Stimulated activated CD8-positive, alpha-beta memory T cell treated with anti-CD3 and anti-CD28 coated beads, Interleukin-7, amount 100 ng/mL, for 1 hour (primary cell): ENCODE measurements around the gene TMEM47.

Experiments
- DNase-seq, 2 donors: peaks; one replicate each; pipeline ENCODE4 v3.0.0-alpha.2; 2020; ENCODE audit warnings: low read depth in 2 of 2

TMEM47 gene

DNA sequence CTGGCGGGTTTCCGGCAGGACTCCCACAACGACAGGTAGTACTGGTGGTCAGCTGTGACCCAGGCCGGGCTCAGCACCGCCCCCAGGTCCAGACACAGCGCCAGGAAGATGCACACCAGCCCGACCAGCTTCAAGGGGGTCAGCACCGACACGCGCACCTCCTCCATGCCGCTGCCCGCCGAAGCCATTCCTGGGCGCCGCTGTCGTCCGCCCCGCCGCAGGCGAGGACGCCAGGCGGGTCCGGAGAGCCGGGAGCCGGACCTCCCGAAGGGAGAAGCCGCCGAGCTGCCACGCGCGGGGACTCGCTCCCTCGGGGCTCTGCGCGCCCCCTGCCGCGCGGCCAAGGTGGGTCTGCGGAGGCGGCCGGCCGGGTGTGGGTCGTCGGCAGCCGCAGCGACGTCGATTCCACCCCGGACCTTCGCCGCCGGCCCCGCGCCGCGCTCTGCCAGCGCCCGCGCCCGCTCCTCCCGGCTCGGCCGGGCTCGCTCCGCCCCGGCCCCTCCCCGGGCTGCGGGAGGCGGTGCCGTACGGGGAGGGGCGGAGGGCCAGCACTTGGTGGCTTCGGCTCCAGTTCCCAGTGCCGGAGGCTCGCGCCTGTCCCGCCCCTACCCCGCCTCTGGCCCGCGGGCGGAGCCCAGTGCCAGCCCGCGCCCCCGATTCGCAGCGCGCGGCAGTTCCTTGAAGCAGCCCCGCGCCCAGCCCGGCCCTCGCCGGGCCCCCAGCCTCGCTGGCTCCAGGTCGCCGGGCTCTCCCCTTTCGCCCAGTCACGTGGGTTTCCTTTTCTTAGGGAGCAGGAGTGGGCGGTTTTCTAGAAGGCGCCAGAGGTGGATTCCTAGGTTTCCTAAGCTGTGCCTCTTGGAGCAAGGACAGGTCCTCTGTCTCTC is at the start of gene TMEM47:
Gene TMEM47, minus strand, starts transcription at position 444 of the 884 bp plus-strand sequence. Its CDS starts 256 bp downstream, at position 188.
- no peak for DNase-seq

DNA sequence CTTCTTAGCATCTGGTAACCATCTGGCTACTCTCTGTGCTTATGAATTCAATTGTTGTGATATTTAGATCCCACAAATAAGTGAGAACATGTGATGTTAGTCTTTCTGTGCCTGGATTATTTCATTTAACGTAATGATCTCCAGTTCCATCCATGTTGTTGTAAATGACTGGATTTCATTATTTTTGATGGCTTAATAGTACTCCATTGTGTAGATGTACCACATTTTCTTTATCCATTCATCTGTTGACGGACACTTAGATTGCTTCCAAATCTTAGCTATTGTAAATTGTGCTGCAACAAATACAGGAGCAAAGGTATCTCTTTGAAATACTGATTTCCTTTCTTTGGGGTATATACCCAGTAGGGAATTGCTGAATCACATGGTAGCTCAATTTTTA is 30.0 kb upstream of the TMEM47 start:
- no peak for DNase-seq

DNA sequence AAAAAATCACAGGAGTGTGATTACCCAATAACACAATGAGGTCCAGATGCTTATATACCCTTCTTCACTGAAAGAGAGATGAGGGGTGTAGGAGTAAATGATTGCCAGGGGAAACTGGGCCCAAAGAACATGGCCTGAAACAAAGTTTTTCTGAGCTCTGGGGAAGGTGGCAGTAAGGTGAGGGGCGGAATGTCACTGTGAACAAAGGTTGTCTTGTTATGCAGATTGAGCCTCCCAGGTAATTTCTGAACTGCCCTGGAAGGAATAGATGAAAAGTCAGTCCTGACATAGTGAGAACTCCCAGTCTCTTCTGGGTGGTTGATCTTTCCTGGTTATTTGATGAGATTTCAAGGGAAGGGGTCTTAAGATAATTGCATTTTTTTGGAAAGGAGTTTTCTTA is 2.5 kb upstream of the TMEM47 start:
- no peak for DNase-seq

DNA sequence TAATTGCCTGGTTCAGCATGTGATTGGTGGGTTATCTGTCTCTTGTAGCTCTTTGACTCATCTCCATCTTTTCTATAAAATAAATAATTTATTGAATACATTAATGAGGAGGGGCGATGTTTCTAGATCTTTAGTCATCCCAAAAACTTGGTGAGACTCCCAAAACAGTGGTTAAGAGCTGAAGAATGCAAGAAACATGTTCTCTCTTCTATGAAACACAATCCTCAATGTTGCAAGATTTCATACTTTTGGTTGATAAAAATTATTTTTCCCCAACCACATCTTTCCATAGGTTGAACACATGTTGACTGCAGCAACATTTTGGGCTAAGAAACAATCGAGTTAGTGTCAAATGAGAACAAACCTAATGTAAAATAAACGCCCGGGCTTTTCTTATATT is 1.2 kb upstream of the TMEM47 start:
- no peak for DNase-seq

DNA sequence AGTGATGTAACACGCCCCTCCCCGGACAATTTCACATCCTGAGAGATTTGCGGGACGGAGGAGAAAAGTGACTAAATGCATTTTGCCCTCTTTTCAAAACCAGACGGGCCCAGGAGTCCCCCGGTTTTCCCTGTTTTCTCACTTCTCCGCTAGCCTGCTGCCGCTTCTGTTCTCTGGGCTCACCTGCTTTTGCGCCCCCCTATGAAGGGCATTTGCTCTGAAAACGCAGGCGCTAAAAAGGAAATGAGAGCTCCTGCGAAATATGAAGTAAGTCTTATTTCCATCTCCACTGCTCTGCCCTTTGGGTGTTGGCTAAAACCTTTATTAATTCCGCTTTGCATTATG is 613 bp upstream of the TMEM47 start:
- DNase-seq = no peak

DNA sequence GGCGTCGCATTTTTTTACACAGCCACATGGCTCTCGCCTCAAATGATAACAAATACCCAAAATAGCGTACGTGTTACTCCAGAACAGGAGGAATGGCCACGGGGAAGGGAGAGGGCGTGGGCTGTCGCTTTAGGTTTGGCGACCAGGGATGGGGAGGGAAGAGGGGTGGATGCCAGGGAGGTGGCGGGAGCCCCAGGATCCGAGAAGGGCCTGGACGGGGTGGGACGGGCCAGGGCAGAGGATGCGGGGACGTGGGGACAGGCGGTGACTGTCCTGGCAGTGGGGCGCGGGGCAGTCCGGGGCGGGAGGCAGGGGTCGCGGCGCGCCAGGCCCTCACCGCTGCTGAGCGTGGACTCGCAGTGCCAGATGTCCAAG is 631 bp downstream of the TMEM47 start:
- DNase-seq = no peak

DNA sequence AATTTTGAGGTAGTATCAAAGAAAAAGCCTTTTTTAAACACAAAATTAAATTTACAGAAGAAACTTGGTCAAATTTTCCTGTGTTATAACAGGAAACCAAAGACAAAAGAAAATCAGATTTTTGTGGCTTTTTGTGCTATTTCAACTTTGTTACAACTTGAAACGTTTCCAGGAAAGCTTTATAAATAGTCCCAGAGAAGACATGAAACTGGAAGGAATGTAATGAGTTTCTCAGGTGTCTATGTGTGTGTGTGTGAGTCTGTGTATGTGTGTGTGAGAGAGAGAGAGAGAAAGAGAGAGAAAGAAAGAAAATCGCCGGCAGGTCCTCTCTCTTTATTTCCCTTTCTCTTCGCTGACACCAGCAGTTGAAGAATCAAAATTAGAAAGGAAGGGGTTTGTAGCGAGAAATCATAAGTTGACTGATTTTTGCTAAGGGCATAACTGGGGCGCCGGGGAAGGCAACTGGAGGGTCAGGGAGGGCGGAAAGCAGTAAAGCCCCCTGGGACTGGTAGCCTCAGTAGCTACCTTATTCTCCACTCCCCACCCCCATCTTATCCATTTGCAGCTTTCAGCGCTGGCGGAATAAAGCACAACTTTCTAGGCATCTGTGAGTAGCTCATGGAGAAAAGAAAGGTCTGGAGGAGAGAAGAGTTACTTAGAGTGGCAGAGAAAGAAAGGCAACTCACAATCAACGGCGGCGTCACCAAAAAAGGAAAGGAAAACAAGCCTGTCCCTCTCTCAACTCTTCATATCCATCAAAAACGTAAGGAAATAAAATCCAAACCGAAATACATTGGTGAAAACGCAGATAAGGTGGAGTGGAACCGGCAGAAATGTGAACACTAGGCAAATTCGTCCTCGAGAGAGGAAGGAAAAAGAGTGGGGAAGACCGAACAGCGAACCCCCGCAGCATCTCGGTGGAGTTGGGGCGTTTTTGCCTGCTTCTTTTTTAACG is 1.3 kb downstream of the TMEM47 start:
- DNase-seq = no peak

DNA sequence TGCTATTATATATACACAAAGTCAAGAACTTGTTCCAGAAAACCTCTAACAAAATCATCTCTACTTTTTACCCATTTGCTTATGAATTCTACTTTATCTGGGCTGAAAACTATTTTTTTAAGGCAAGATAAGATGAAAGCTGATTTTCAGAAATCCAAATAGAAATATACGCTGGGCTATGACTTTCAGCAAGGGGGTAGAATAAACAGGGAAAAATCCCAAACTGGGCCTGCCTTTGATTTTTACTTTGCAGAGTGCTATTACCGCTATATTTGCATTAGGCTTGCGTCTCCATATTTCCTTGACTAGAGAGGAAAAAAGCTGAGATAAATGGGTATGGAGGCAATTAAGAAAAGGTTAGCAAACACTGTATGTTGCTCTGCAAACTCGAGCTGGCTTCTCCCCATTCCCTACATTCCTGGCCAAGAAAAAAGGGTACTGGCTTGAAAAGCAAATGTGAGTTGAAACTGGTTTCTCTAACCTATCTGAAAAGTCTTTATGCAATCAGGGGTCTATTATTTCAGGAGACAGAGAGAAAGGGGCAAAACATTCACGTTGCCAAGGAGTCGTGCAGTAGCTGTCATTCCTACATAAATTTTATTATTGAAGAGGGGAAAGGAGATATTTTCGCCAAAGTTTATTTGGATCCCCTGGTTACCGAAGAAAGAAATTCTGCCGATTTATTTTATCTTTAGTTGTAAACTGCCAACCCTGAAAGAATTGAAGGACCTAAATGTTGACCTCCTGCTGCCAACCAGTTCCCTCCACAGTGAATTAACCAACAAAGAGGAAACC is 2.2 kb downstream of the TMEM47 start:
- no peak for DNase-seq

DNA sequence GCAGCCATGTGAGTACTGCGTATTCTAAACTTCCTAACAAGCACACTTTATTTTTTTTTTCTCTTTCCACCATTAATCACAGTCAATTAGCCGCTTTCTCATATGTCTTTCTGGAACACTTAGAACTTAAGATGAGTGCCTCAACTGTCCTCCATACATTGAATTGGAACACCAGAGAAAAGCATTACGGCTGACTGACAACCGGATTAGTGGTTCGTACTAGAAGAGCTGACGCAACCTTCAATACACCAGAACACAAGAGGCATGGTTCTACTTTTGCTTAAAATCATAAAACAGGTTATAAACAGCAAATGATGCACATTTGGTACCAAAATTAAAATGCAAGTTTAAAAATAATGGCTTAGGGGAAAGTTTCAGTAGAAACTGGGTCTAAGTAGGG is 3.3 kb downstream of the TMEM47 start:
- no peak for DNase-seq

DNA sequence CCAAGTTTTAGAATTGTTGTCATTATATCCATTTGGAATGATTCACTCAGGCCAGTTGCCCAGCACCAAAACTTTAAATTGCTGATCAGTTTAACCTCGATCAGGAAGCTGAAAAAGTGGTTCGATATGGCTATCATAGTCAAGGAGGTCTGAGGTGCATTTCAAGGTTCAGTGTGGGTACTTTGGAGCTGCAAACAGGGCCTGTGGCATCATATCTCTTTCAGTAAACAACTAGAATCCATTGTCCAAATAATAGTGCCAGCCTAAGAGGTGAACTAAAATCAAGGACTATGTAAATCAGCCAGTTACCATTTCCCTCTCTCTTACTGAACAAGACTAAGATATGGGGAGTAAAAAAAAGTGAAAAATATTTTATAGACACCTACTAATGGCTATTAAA is 14.2 kb downstream of the TMEM47 start:
- DNase-seq = no peak

DNA sequence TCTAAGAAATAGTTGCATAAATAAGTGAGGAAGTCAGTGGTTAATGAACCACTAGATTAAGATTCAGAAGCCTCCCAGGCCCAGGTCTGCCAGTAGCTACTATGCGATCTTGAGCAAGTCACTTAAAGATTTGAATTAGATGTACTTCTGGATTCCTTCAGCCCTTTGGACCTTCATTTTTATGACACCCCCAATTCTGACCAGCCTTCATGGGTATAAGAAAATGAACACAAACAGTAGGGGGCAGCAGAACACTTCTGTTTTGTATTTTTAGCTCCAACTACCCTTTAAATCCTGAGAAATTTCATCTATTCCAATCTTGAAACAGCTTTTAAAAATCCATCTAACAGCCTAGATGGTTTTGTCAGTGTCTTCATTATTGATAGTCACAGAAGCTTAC is 19.0 kb downstream of the TMEM47 start:
- DNase-seq = no peak

DNA sequence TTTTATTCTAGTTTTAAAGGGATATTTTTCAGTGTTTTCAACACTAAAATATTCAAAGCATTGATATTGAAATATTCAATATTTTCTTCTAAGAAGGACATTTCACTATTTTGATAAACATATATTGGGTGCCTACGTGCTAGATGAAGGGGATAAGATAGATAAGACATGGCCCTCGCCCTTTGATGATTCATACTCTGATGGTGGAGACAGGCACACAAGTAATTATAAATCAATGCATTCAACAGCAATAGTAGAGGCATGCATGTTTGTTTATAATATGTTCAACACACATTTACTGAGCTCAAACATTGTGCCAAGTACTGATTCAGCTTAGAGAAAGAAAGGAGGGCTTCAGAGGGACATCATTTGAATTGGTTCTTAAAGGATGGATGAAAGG is 22.7 kb downstream of the TMEM47 start:
- no peak for DNase-seq

DNA sequence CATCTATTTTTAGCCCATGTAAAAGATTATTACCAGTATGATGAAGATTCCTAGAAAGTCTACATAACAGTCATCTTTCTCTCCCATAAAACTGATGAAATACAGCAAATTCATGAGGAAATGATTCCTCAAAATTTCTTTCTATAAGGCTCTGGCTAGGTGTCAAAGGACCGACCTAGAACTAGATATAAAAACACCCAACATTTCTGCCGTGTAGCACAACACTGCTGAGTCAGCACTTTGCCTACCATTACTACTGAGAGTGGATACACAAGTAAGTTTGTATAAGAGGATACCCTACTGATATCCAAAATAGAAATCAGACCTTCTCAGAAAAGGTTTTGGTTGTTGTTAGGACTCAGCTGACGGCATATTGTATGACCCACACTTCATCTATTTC is 24.7 kb downstream of the TMEM47 start:
- no peak for DNase-seq

DNA sequence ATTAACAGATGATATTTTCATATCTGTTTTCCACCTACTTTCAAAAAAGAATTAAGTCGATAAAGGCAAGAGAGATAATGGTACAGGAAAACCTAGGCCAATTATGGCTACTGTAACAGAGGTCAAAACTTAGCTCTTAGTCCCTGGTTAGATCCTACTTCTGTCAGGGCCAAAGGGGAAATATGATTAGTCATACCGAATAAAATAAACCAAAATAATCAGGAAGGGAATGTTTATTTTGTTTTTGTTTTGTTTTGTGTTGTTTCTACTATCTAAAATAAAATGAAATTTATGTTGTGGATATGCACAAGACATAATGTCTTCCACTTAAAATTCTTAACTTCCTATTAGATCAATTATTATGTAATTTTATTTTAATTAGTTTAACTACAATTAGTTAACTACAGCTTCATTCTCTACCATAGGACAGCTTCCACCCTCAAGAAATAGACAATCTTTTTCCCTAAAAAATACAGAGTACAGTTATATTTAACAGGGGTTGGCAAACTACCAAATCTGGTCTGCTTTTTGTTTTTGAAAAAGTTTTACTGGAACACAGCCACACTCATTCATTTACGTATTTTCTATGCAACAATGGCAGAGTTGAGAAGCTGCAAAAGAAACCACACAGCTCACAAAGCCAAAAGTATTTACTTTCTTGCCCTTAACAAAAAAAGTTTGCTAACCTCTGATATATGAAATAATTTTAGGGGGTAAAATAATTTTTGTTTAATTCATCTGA is 25.4 kb downstream of the TMEM47 start:
- DNase-seq = no peak

DNA sequence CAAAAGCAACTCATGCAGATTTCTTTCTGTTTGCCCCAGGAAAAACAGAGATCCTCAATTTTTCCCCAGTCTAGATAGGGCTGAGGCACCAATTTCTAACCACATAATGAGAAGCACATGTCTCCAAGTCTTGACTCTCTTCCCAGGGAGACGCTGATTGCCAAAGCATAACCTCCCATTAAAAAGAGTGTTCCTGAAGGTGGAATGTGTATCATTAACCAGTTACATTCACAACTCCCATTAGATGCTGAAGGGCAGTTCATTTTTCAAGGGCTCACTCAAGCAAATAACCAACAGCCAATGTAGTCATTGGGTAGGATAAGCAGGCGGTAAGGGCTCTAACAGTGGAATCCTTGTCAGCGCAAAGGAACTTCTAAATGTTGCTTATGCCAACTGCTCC is 27.5 kb downstream of the TMEM47 start:
- no peak for DNase-seq

DNA sequence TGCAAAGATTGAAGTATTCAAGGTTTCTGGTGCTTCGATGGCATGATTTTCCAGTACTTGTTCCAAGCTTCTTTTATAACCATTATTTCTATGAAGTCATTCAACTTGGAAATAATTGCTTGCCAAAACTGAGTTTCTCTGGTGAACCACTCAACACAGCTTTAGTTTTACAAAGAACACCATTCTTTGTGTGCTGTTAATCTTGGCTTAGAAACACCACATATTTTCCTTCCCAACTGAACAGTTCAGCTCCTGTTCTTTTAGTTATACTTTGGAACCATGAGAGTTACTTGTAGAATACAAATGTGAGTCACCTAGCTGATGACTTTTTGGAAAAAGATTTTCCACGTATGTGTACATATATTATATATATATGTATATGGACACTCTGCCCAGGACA is 32.7 kb downstream of the TMEM47 start:
- DNase-seq = no peak

DNA sequence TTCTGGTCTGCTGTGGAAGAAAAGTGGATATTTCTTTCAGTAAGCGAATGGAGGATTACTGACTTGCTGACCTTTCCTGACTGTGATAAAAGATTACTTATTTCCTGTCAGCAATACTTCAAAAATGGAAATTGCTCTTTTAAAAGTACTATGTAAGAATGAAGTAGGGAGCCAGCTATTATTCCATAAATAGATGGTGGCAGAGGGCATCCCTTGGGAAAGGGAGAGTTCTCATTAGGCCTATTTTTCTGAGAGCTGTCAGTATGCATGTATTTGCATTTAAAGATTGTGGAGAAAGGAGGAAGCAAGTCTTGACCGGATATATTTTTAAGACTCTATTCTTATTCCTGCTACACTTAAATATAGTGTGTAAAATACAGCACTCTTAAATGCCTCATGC is 37.2 kb downstream of the TMEM47 start:
- no peak for DNase-seq

DNA sequence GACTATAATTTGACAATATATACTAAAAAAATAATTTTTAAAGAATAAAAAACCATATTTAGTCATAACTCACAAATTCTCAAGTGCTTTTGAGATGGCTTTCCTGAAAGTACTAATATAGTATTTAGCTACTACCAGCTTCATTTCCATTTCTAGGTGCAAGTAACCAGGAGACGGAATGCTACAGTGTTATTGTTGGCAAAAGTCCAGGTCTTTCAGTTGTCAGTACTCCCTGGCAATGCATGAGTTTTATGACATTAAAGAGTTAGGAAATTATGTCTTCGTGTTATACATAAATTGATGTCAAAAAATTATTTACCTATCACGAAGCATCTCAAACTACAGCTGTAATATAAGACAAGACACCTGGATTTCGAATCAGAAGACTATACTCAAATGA is 45.0 kb downstream of the TMEM47 start:
- DNase-seq = no peak

DNA sequence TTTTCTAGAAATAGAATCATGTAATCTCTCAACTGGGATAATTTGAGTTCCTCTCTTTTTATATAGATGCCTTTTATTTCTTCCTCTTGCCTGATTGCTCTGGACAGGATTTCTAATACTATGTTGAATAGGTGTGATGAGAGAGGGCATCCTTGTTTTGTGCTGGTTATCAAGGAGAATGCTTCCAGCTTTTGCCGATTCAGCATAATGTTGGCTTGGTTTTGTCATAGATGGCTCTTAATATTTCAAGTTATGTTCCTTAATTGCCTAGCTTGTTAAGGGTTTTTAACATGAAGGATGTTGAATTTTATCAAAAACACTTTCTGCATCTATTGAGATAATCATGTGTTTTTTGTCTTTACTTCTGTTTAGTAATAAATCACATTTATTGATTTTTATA is 58.7 kb downstream of the TMEM47 start:
- no peak for DNase-seq

DNA sequence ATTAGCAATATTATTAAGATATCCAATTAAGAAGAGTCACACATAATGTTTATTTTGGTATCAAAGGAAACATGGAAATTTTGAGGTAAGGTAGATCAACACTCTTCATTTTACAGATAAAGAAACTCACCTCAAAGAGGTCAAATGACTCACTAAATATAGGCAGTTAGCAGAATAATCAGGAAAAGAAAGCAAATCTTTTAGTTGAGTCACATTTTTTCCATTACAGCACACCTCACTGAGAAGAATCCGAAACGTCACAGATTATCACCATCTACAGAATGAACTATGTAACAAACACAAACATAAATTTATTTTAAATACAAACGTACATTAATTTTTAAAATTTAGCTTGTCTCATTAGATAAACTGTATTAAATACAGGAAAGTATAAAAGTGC is 70.1 kb downstream of the TMEM47 start:
- DNase-seq = no peak

DNA sequence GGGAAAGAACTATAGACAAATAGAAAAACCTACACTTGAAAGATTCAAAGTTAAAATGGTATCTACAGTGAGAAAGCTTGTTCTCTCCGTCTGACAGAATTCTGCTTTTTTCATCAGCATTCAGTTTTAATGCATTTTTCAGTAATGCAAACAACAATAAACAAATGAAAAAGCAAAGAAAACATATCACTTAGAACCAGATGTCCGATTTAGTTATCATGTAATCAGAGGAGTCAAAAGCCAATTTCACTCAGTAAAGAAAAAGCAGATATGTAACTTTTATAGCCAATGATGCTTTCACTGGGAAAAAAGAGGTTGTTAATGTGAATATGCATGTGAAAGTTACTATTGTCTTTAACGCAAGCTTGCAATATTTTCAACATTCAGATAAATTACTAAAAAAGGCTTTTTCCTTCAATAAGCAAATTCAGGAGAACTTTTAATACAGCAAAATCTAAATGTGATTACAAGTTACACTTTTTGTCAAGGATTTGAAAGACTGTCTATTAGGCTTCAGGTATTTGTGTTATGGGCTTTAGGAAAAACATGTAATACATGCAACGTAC is 70.7 kb downstream of the TMEM47 start:
- DNase-seq = no peak
